GM12878 (cell line): ENCODE measurements around the gene PBRM1. TPM values are rescaled to one million over a fixed set of nuclear protein-coding genes. Genes with fewer than 3 reads are reported as not detected.

Source experiments
- ATAC-seq: fragments of 200-7000 bp; cut with Tn5 transposase; 3 replicates; pipeline ENCODE4 v1.9.1; 2020; ENCODE audit warnings: mild to moderate bottlenecking, moderate library complexity
- BruUV-seq: library from RNA; stranded (reverse); fragments of 400-500 nt; replicated peaks from 2 replicates; lab custom pipeline; 2021; lab: Mats Ljungman, UMichigan
- CTCF ChIA-PET: fragments of 300-600 bp; sonication (Branson Sonifier 250); formaldehyde crosslinking; extraction: SDS; loops from one replicate; lab custom pipeline; 2021; ENCODE audit warnings: inconsistent platforms; lab: Yijun Ruan, JAX
- POLR2A ChIA-PET: fragments of 350-600 bp; formaldehyde crosslinking; extraction: SDS; loops from one replicate; lab custom pipeline; 2021; ENCODE audit warnings: inconsistent platforms; lab: Charles Lee
- RAD21 ChIA-PET: fragments of 300-600 bp; sonication (Branson Sonifier 250); formaldehyde crosslinking; loops from one replicate; lab custom pipeline; 2023; ENCODE audit warnings: antibody characterized with exemption; ENCODE audit not compliant: unreplicated experiment; lab: Charles Lee
- SMC1A ChIA-PET: fragments of 300-600 bp; sonication (Branson Sonifier 250); formaldehyde crosslinking; loops from one replicate; lab custom pipeline; 2023; ENCODE audit not compliant: unreplicated experiment, uncharacterized antibody; lab: Charles Lee
- DNase-seq: peaks from one replicate; pipeline ENCODE4 v3.0.0-alpha.2; 2011; ENCODE audit warnings: low read depth, low spot score
- FAIRE-seq: peaks from 3 replicates; lab custom pipeline; 2011; peaks lifted over from hg19 to GRCh38; lab: Jason Lieb, UNC
- H2AFZ ChIP-seq: 2 replicates; pipeline ENCODE4 v1.6.0; 2011; ENCODE audit warnings: low read depth, low read length, control low read depth; ENCODE audit not compliant: control insufficient read depth
- H3K27ac ChIP-seq: 2 replicates; pipeline ENCODE4 v1.5.1; 2011; ENCODE audit warnings: control low read depth; ENCODE audit not compliant: control insufficient read depth, insufficient read depth
- H3K27me3 ChIP-seq, 2 experiments: replicated peaks in 1 of 2; 2 replicates each; pipeline versions ENCODE4 v1.6.0 to v1.6.1; 2011; ENCODE audit warnings: low read length in 1 of 2; ENCODE audit not compliant: control insufficient read depth in 2 of 2, insufficient read depth in 2 of 2
- H3K36me3 ChIP-seq, 2 experiments: 2 replicates each; pipeline ENCODE4 v1.5.1; 2011; ENCODE audit warnings: low read length in 1 of 2; ENCODE audit not compliant: control insufficient read depth in 2 of 2, insufficient read depth in 2 of 2
- H3K4me1 ChIP-seq: 2 replicates; pipeline ENCODE4 v1.6.1; 2011; ENCODE audit warnings: mild to moderate bottlenecking, low read length, moderate library complexity, mixed read lengths; ENCODE audit not compliant: control insufficient read depth, insufficient read depth
- H3K4me2 ChIP-seq: 2 replicates; pipeline ENCODE4 v1.6.0; 2011; ENCODE audit warnings: control low read depth; ENCODE audit not compliant: control insufficient read depth, insufficient read depth
- H3K4me3 ChIP-seq: fragments of 200-600 bp; sonication (generic); 2 replicates; pipeline ENCODE4 v1.5.1; 2016
- H3K79me2 ChIP-seq: 2 replicates; pipeline ENCODE4 v1.6.0; 2011; ENCODE audit warnings: low read length; ENCODE audit not compliant: control insufficient read depth, insufficient read depth
- H3K9ac ChIP-seq: 2 replicates; pipeline ENCODE4 v1.8.0; 2011; ENCODE audit warnings: low read length, control low read depth, mixed read lengths; ENCODE audit not compliant: control insufficient read depth, insufficient read depth
- H3K9me3 ChIP-seq: replicated peaks from 3 replicates; pipeline ENCODE4 v1.5.1; 2011; ENCODE audit warnings: mild to moderate bottlenecking, low read length; ENCODE audit not compliant: control insufficient read depth, insufficient read depth
- H4K20me1 ChIP-seq: 2 replicates; pipeline ENCODE4 v1.6.0; 2011; ENCODE audit not compliant: control insufficient read depth, insufficient read depth
- CHD2 ChIP-seq: IDR thresholded peaks from 2 replicates; pipeline ENCODE4 v1.6.1; 2011; ENCODE audit warnings: low read depth, low read length, improper control_type of control experiment, borderline replicate concordance
- MEF2B ChIP-seq: fragments of 450-650 bp; IDR thresholded peaks from 2 replicates; pipeline ENCODE4 v1.6.1; 2018; ENCODE audit warnings: mild to moderate bottlenecking, moderate library complexity; ENCODE audit not compliant: partially characterized antibody, poor library complexity, severe bottlenecking
- MYC ChIP-seq: IDR thresholded peaks from 2 replicates; pipeline ENCODE4 v1.6.1; 2011; ENCODE audit warnings: mild to moderate bottlenecking, low read length, moderate library complexity, inconsistent platforms; ENCODE audit not compliant: insufficient read depth, insufficient replicate concordance, insufficient read length, severe bottlenecking
- ZNF592 ChIP-seq: fragments of 450-650 bp; IDR thresholded peaks from 2 replicates; pipeline ENCODE4 v1.6.1; 2017; ENCODE audit warnings: mild to moderate bottlenecking, moderate library complexity
- WGBS: methylation state at CpG from one replicate; pipeline ENCODE4 v1.1.6; 2016; ENCODE audit warnings: low lambda C conversion rate; ENCODE audit not compliant: insufficient replicate concordance, insufficient coverage; ENCODE audit errors: missing lambda C conversion rate; 5-methylcytosine and 5-hydroxymethylcytosine counted together
- in situ Hi-C: fragments of 300-500 bp; cut with MboI; formaldehyde crosslinking; loops from 9 replicates; pipeline ENCODE4 v1.14.3; 2018; ENCODE audit warnings: mixed read lengths
- intact Hi-C: fragments of 100-400 bp; cut with micrococcal nuclease; formaldehyde crosslinking; loops from one replicate; pipeline ENCODE4 v1.14.2; 2022; ENCODE audit not compliant: unreplicated experiment
- polyA plus RNA-seq, 11 experiments: library from polyadenylated mRNA; depleted of rRNA in 4 of 11; unstranded in 6 of 11; stranded (reverse) in 5 of 11; fragments of >200 nt; fragmentation: Nextera tagmentation in 4 of 11; fragmentation: Illumina TruSeq in 1 of 11; extraction: Ambion mirVana in 4 of 11; extraction: Trizol in 1 of 11; gene quantifications; 1 replicate in 1 of 11; 2 replicates in 10 of 11; pipeline versions ENCODE4 v1.2.1 to v1.2.3, GENCODE V29; 2011 to 2016; ENCODE audit warnings: inconsistent platforms in 2 of 11, missing spikeins in 2 of 11, low read depth in 1 of 11
- total RNA-seq, 4 experiments: library from RNA; depleted of rRNA in 3 of 4; stranded (reverse); fragments of >200 nt in 3 of 4; fragmentation: Illumina TruSeq in 1 of 4; extraction: Trizol in 1 of 4; gene quantifications; 2 replicates each; pipeline versions ENCODE4 v1.2.1 to v1.2.3, GENCODE V29; 2013 to 2021

The PBRM1 gene
- total and polyA plus RNA-seq, 10 of the 15 experiments (the other 5 are each of a cell fraction or from before 2014, with no cell fraction given) = 8.9 to 88.9 (median 39.3) TPM

- no peak overlapping the region for H3K4me3 ChIP-seq
- no TSS peak for BruUV-seq
- RAD21 ChIA-PET = no interaction called here
- DNase-seq (no peak), ATAC-seq (no peak), FAIRE-seq (no peak)
- H3K4me1 ChIP-seq = no peaks in the 10 kb centered on the region
- CTCF ChIA-PET = no interaction called here
- no peak overlapping the region for H2AFZ ChIP-seq
- SMC1A ChIA-PET = no interaction called here
- in situ Hi-C loops (no loop called here), intact Hi-C loops (no loop called here)
- H3K9me3 ChIP-seq = no peaks in the 10 kb centered on the region
- TF ChIP-seq CHD2 (no peak), MYC (no peak), ZNF592 (no peak), MEF2B (no peak)
- 89% methylated on average over 6 of the region's 6 CpGs for WGBS
- no peak overlapping the region for H3K27ac ChIP-seq
- no peaks in the 10 kb centered on the region for H4K20me1 ChIP-seq
- H3K4me2 ChIP-seq = no peak overlapping the region
- H3K79me2 ChIP-seq = no peaks in the 10 kb centered on the region
- H3K27me3 ChIP-seq = no peaks in the 10 kb centered on the region
- POLR2A ChIA-PET = interaction anchor here (0.6 kb wide), 1 partner anchor 31 kb away, joined by 7 read pairs; no protein-coding TSS in a partner anchor
- H3K9ac ChIP-seq = no peak overlapping the region
- H3K36me3 ChIP-seq = peaks cover 0 to 8% of the 10 kb centered on the region in 2 experiments
Measured at GRCh38 chr3:52572221-52572620, 113.5 kb downstream of the PBRM1 start.
